GM12878 (cell line): ENCODE results near the gene WDR31. TPM values are rescaled to one million over a fixed set of nuclear protein-coding genes. Genes with fewer than 3 reads are reported as not detected.

Experiments used
- ATAC-seq: fragments of 200-7000 bp; cut with Tn5 transposase; 3 replicates; pipeline ENCODE4 v1.9.1; 2020; ENCODE audit warnings: mild to moderate bottlenecking, moderate library complexity
- BruUV-seq: library from RNA; stranded (reverse); fragments of 400-500 nt; replicated peaks from 2 replicates; lab custom pipeline; 2021; lab: Mats Ljungman, UMichigan
- CTCF ChIA-PET: fragments of 300-600 bp; sonication (Branson Sonifier 250); formaldehyde crosslinking; extraction: SDS; loops from one replicate; lab custom pipeline; 2021; ENCODE audit warnings: inconsistent platforms; lab: Yijun Ruan, JAX
- POLR2A ChIA-PET: fragments of 350-600 bp; formaldehyde crosslinking; extraction: SDS; loops from one replicate; lab custom pipeline; 2021; ENCODE audit warnings: inconsistent platforms; lab: Charles Lee
- RAD21 ChIA-PET: fragments of 300-600 bp; sonication (Branson Sonifier 250); formaldehyde crosslinking; loops from one replicate; lab custom pipeline; 2023; ENCODE audit warnings: antibody characterized with exemption; ENCODE audit not compliant: unreplicated experiment; lab: Charles Lee
- SMC1A ChIA-PET: fragments of 300-600 bp; sonication (Branson Sonifier 250); formaldehyde crosslinking; loops from one replicate; lab custom pipeline; 2023; ENCODE audit not compliant: unreplicated experiment, uncharacterized antibody; lab: Charles Lee
- DNase-seq: peaks from one replicate; pipeline ENCODE4 v3.0.0-alpha.2; 2011; ENCODE audit warnings: low read depth, low spot score
- FAIRE-seq: peaks from 3 replicates; lab custom pipeline; 2011; peaks lifted over from hg19 to GRCh38; lab: Jason Lieb, UNC
- H2AFZ ChIP-seq: 2 replicates; pipeline ENCODE4 v1.6.0; 2011; ENCODE audit warnings: low read depth, low read length, control low read depth; ENCODE audit not compliant: control insufficient read depth
- H3K27ac ChIP-seq: 2 replicates; pipeline ENCODE4 v1.5.1; 2011; ENCODE audit warnings: control low read depth; ENCODE audit not compliant: control insufficient read depth, insufficient read depth
- H3K27me3 ChIP-seq, 2 experiments: replicated peaks in 1 of 2; 2 replicates each; pipeline versions ENCODE4 v1.6.0 to v1.6.1; 2011; ENCODE audit warnings: low read length in 1 of 2; ENCODE audit not compliant: control insufficient read depth in 2 of 2, insufficient read depth in 2 of 2
- H3K36me3 ChIP-seq, 2 experiments: 2 replicates each; pipeline ENCODE4 v1.5.1; 2011; ENCODE audit warnings: low read length in 1 of 2; ENCODE audit not compliant: control insufficient read depth in 2 of 2, insufficient read depth in 2 of 2
- H3K4me1 ChIP-seq: 2 replicates; pipeline ENCODE4 v1.6.1; 2011; ENCODE audit warnings: mild to moderate bottlenecking, low read length, moderate library complexity, mixed read lengths; ENCODE audit not compliant: control insufficient read depth, insufficient read depth
- H3K4me2 ChIP-seq: 2 replicates; pipeline ENCODE4 v1.6.0; 2011; ENCODE audit warnings: control low read depth; ENCODE audit not compliant: control insufficient read depth, insufficient read depth
- H3K4me3 ChIP-seq: fragments of 200-600 bp; sonication (generic); 2 replicates; pipeline ENCODE4 v1.5.1; 2016
- H3K79me2 ChIP-seq: 2 replicates; pipeline ENCODE4 v1.6.0; 2011; ENCODE audit warnings: low read length; ENCODE audit not compliant: control insufficient read depth, insufficient read depth
- H3K9ac ChIP-seq: 2 replicates; pipeline ENCODE4 v1.8.0; 2011; ENCODE audit warnings: low read length, control low read depth, mixed read lengths; ENCODE audit not compliant: control insufficient read depth, insufficient read depth
- H3K9me3 ChIP-seq: replicated peaks from 3 replicates; pipeline ENCODE4 v1.5.1; 2011; ENCODE audit warnings: mild to moderate bottlenecking, low read length; ENCODE audit not compliant: control insufficient read depth, insufficient read depth
- H4K20me1 ChIP-seq: 2 replicates; pipeline ENCODE4 v1.6.0; 2011; ENCODE audit not compliant: control insufficient read depth, insufficient read depth
- ESRRA ChIP-seq: IDR thresholded peaks from 2 replicates; pipeline ENCODE4 v1.6.1; 2012; ENCODE audit warnings: mild to moderate bottlenecking, low read length, improper control_type of control experiment
- KDM1A ChIP-seq: fragments of 200-600 bp; sonication (generic); IDR thresholded peaks from 2 replicates; pipeline ENCODE4 v1.6.1; 2016; ENCODE audit warnings: borderline replicate concordance
- MTA2 ChIP-seq: fragments of 450-650 bp; IDR thresholded peaks from 2 replicates; pipeline ENCODE4 v1.6.1; 2016; ENCODE audit warnings: low read depth, mild to moderate bottlenecking, moderate library complexity
- MXI1 ChIP-seq: fragments of 150-350 bp; IDR thresholded peaks from 2 replicates; pipeline ENCODE4 v1.6.1; 2011; ENCODE audit warnings: low read depth, mild to moderate bottlenecking, inconsistent platforms, low read length, improper control_type of control experiment
- NR2C2 ChIP-seq: IDR thresholded peaks from 2 replicates; pipeline ENCODE4 v1.6.1; 2011; ENCODE audit warnings: borderline replicate concordance, low read depth; ENCODE audit not compliant: control insufficient read depth, insufficient read length
- NR2F1 ChIP-seq: fragments of 450-650 bp; conservative IDR thresholded peaks from 2 replicates; pipeline ENCODE4 v1.6.1; 2017; ENCODE audit warnings: mild to moderate bottlenecking
- RB1 ChIP-seq: fragments of 450-650 bp; formaldehyde crosslinking; IDR thresholded peaks from 2 replicates; pipeline ENCODE4 v1.6.1; 2017; ENCODE audit warnings: mild to moderate bottlenecking, borderline replicate concordance
- REST ChIP-seq: IDR thresholded peaks from 2 replicates; pipeline ENCODE4 v1.6.1; 2012; ENCODE audit warnings: mild to moderate bottlenecking, low read depth, low read length
- SMC3 ChIP-seq: IDR thresholded peaks from 2 replicates; pipeline ENCODE4 v1.6.1; 2011; ENCODE audit warnings: low read length, improper control_type of control experiment, borderline replicate concordance
- WRNIP1 ChIP-seq: IDR thresholded peaks from 2 replicates; pipeline ENCODE4 v1.6.1; 2011; ENCODE audit warnings: low read depth, low read length, improper control_type of control experiment, borderline replicate concordance
- ZBED1 ChIP-seq: IDR thresholded peaks from 2 replicates; pipeline ENCODE4 v1.6.1; 2016; ENCODE audit warnings: borderline replicate concordance
- ZNF687 ChIP-seq: fragments of 450-650 bp; IDR thresholded peaks from 2 replicates; pipeline ENCODE4 v1.6.1; 2017; ENCODE audit warnings: mild to moderate bottlenecking, moderate library complexity
- WGBS: methylation state at CpG from one replicate; pipeline ENCODE4 v1.1.6; 2016; ENCODE audit warnings: low lambda C conversion rate; ENCODE audit not compliant: insufficient replicate concordance, insufficient coverage; ENCODE audit errors: missing lambda C conversion rate; 5-methylcytosine and 5-hydroxymethylcytosine counted together
- in situ Hi-C: fragments of 300-500 bp; cut with MboI; formaldehyde crosslinking; loops from 9 replicates; pipeline ENCODE4 v1.14.3; 2018; ENCODE audit warnings: mixed read lengths
- intact Hi-C: fragments of 100-400 bp; cut with micrococcal nuclease; formaldehyde crosslinking; loops from one replicate; pipeline ENCODE4 v1.14.2; 2022; ENCODE audit not compliant: unreplicated experiment
- polyA plus RNA-seq, 11 experiments: library from polyadenylated mRNA; depleted of rRNA in 4 of 11; unstranded in 6 of 11; stranded (reverse) in 5 of 11; fragments of >200 nt; fragmentation: Nextera tagmentation in 4 of 11; fragmentation: Illumina TruSeq in 1 of 11; extraction: Ambion mirVana in 4 of 11; extraction: Trizol in 1 of 11; gene quantifications; 1 replicate in 1 of 11; 2 replicates in 10 of 11; pipeline versions ENCODE4 v1.2.1 to v1.2.3, GENCODE V29; 2011 to 2016; ENCODE audit warnings: inconsistent platforms in 2 of 11, missing spikeins in 2 of 11, low read depth in 1 of 11
- total RNA-seq, 4 experiments: library from RNA; depleted of rRNA in 3 of 4; stranded (reverse); fragments of >200 nt in 3 of 4; fragmentation: Illumina TruSeq in 1 of 4; extraction: Trizol in 1 of 4; gene quantifications; 2 replicates each; pipeline versions ENCODE4 v1.2.1 to v1.2.3, GENCODE V29; 2013 to 2021

WDR31 gene
- total and polyA plus RNA-seq, 10 of the 15 experiments (the other 5 are each of a cell fraction or from before 2014, with no cell fraction given) = 0.26 to 1.7 (median 0.79) TPM

GRCh38 chr9:113274474-113275156 is 65.5 kb downstream of the WDR31 start:
- intact Hi-C loops = loop anchor here (1.0 to 10.0 kb wide), 8 partner anchors 54 to 1110 kb away; partner anchors contain the start of genes AKNA and WDR31
- no peaks in the 10 kb centered on the region for H3K9me3 ChIP-seq
- H3K27me3 ChIP-seq = no peaks in the 10 kb centered on the region
- ChIA-PET RAD21 (interaction anchor here (0.6 to 5.6 kb wide), 29 partner anchors 9 to 382 kb away, joined by 3 to 63 read pairs (median 4); partner anchors contain the start of genes ALAD, C9orf43, FKBP15 and HDHD3), SMC1A (interaction anchor here (0.6 to 5.0 kb wide), 29 partner anchors 9 to 383 kb away, joined by 3 to 68 read pairs (median 4); partner anchors contain the start of genes ALAD, C9orf43, FKBP15 and POLE3), POLR2A (interaction anchor here (0.6 to 3.0 kb wide), 13 partner anchors 12 to 378 kb away, joined by 3 to 32 read pairs (median 3); partner anchors contain the start of genes C9orf43, FKBP15, POLE3 and SLC31A1), CTCF (interaction anchor here (0.7 to 8.5 kb wide), 38 partner anchors 9 to 467 kb away, joined by 3 to 117 read pairs (median 5); partner anchors contain the start of genes ALAD, C9orf43, FKBP15 and POLE3)
- peaks cover 40% of the 10 kb centered on the region for H3K79me2 ChIP-seq
- 0% methylated on average over 15 of the region's 15 CpGs for WGBS
- DNase-seq (peak; percentile 35), FAIRE-seq (no peak), ATAC-seq (peak; percentile 54)
- BruUV-seq = no TSS peak
- no peaks in the 10 kb centered on the region for H4K20me1 ChIP-seq
- peak overlapping the region; percentile 75 for H3K4me3 ChIP-seq
- peaks cover 3 to 5% of the 10 kb centered on the region in 2 experiments; a peak in 3 of 4 replicates for H3K36me3 ChIP-seq
- peaks cover 8% of the 10 kb centered on the region; the same call in 1 of the 2 replicates for H3K4me1 ChIP-seq
- H3K27ac ChIP-seq = peak overlapping the region; percentile 89
- H3K4me2 ChIP-seq = peak overlapping the region; percentile 74
- H3K9ac ChIP-seq = peak overlapping the region; percentile 94
- in situ Hi-C loops = loop anchor here (5.0 kb wide), 3 partner anchors 133 to 383 kb away; no protein-coding TSS in a partner anchor
- peak overlapping the region; percentile 96 for H2AFZ ChIP-seq
- TF ChIP-seq NR2C2 = peak; percentile 64
- no peak for TF ChIP-seq REST
- no peak for TF ChIP-seq WRNIP1
- no peak for TF ChIP-seq KDM1A
- TF ChIP-seq NR2F1 = peak; percentile 98
- TF ChIP-seq RB1 = peak; percentile 36; the same call in 1 of the 2 replicates
- TF ChIP-seq MTA2 = peak; percentile 45; the same call in 1 of the 2 replicates
- peak; percentile 42; the same call in 1 of the 2 replicates for TF ChIP-seq SMC3
- TF ChIP-seq MXI1 = 0 out of 2 replicates have a peak, but pooled peaks have one; percentile 15
- TF ChIP-seq ZBED1 = no peak
- TF ChIP-seq ESRRA = no peak
- TF ChIP-seq ZNF687 = peak; percentile 39; the same call in 1 of the 2 replicates
